GM12878 (cell line): ENCODE data around the gene TJAP1. TPM values are rescaled to one million over a fixed set of nuclear protein-coding genes. Genes with fewer than 3 reads are reported as not detected.

Source experiments
- ATAC-seq: fragments of 200-7000 bp; cut with Tn5 transposase; 3 replicates; pipeline ENCODE4 v1.9.1; 2020; ENCODE audit warnings: mild to moderate bottlenecking, moderate library complexity
- BruUV-seq: library from RNA; stranded (reverse); fragments of 400-500 nt; replicated peaks from 2 replicates; lab custom pipeline; 2021; lab: Mats Ljungman, UMichigan
- CTCF ChIA-PET: fragments of 300-600 bp; sonication (Branson Sonifier 250); formaldehyde crosslinking; extraction: SDS; loops from one replicate; lab custom pipeline; 2021; ENCODE audit warnings: inconsistent platforms; lab: Yijun Ruan, JAX
- POLR2A ChIA-PET: fragments of 350-600 bp; formaldehyde crosslinking; extraction: SDS; loops from one replicate; lab custom pipeline; 2021; ENCODE audit warnings: inconsistent platforms; lab: Charles Lee
- RAD21 ChIA-PET: fragments of 300-600 bp; sonication (Branson Sonifier 250); formaldehyde crosslinking; loops from one replicate; lab custom pipeline; 2023; ENCODE audit warnings: antibody characterized with exemption; ENCODE audit not compliant: unreplicated experiment; lab: Charles Lee
- SMC1A ChIA-PET: fragments of 300-600 bp; sonication (Branson Sonifier 250); formaldehyde crosslinking; loops from one replicate; lab custom pipeline; 2023; ENCODE audit not compliant: unreplicated experiment, uncharacterized antibody; lab: Charles Lee
- DNase-seq: peaks from one replicate; pipeline ENCODE4 v3.0.0-alpha.2; 2011; ENCODE audit warnings: low read depth, low spot score
- FAIRE-seq: peaks from 3 replicates; lab custom pipeline; 2011; peaks lifted over from hg19 to GRCh38; lab: Jason Lieb, UNC
- H2AFZ ChIP-seq: 2 replicates; pipeline ENCODE4 v1.6.0; 2011; ENCODE audit warnings: low read depth, low read length, control low read depth; ENCODE audit not compliant: control insufficient read depth
- H3K27ac ChIP-seq: 2 replicates; pipeline ENCODE4 v1.5.1; 2011; ENCODE audit warnings: control low read depth; ENCODE audit not compliant: control insufficient read depth, insufficient read depth
- H3K27me3 ChIP-seq, 2 experiments: replicated peaks in 1 of 2; 2 replicates each; pipeline versions ENCODE4 v1.6.0 to v1.6.1; 2011; ENCODE audit warnings: low read length in 1 of 2; ENCODE audit not compliant: control insufficient read depth in 2 of 2, insufficient read depth in 2 of 2
- H3K36me3 ChIP-seq, 2 experiments: 2 replicates each; pipeline ENCODE4 v1.5.1; 2011; ENCODE audit warnings: low read length in 1 of 2; ENCODE audit not compliant: control insufficient read depth in 2 of 2, insufficient read depth in 2 of 2
- H3K4me1 ChIP-seq: 2 replicates; pipeline ENCODE4 v1.6.1; 2011; ENCODE audit warnings: mild to moderate bottlenecking, low read length, moderate library complexity, mixed read lengths; ENCODE audit not compliant: control insufficient read depth, insufficient read depth
- H3K4me2 ChIP-seq: 2 replicates; pipeline ENCODE4 v1.6.0; 2011; ENCODE audit warnings: control low read depth; ENCODE audit not compliant: control insufficient read depth, insufficient read depth
- H3K4me3 ChIP-seq: fragments of 200-600 bp; sonication (generic); 2 replicates; pipeline ENCODE4 v1.5.1; 2016
- H3K79me2 ChIP-seq: 2 replicates; pipeline ENCODE4 v1.6.0; 2011; ENCODE audit warnings: low read length; ENCODE audit not compliant: control insufficient read depth, insufficient read depth
- H3K9ac ChIP-seq: 2 replicates; pipeline ENCODE4 v1.8.0; 2011; ENCODE audit warnings: low read length, control low read depth, mixed read lengths; ENCODE audit not compliant: control insufficient read depth, insufficient read depth
- H3K9me3 ChIP-seq: replicated peaks from 3 replicates; pipeline ENCODE4 v1.5.1; 2011; ENCODE audit warnings: mild to moderate bottlenecking, low read length; ENCODE audit not compliant: control insufficient read depth, insufficient read depth
- H4K20me1 ChIP-seq: 2 replicates; pipeline ENCODE4 v1.6.0; 2011; ENCODE audit not compliant: control insufficient read depth, insufficient read depth
- CHD2 ChIP-seq: IDR thresholded peaks from 2 replicates; pipeline ENCODE4 v1.6.1; 2011; ENCODE audit warnings: low read depth, low read length, improper control_type of control experiment, borderline replicate concordance
- DPF2 ChIP-seq: fragments of 450-650 bp; IDR thresholded peaks from 2 replicates; pipeline ENCODE4 v1.6.1; 2017; ENCODE audit warnings: mild to moderate bottlenecking
- KLF5 ChIP-seq: fragments of 450-650 bp; IDR thresholded peaks from 2 replicates; pipeline ENCODE4 v1.6.1; 2014; ENCODE audit warnings: mild to moderate bottlenecking; ENCODE audit not compliant: partially characterized antibody
- LARP7 ChIP-seq: fragments of 450-650 bp; IDR thresholded peaks from 2 replicates; pipeline ENCODE4 v1.6.1; 2017; ENCODE audit warnings: mild to moderate bottlenecking
- MYC ChIP-seq: IDR thresholded peaks from 2 replicates; pipeline ENCODE4 v1.6.1; 2011; ENCODE audit warnings: mild to moderate bottlenecking, low read length, moderate library complexity, inconsistent platforms; ENCODE audit not compliant: insufficient read depth, insufficient replicate concordance, insufficient read length, severe bottlenecking
- NBN ChIP-seq: fragments of 450-650 bp; IDR thresholded peaks from 2 replicates; pipeline ENCODE4 v1.6.1; 2016
- NR2C1 ChIP-seq: fragments of 450-650 bp; IDR thresholded peaks from 2 replicates; pipeline ENCODE4 v1.6.1; 2017; ENCODE audit warnings: antibody characterized with exemption, mild to moderate bottlenecking, moderate library complexity
- SMC3 ChIP-seq: IDR thresholded peaks from 2 replicates; pipeline ENCODE4 v1.6.1; 2011; ENCODE audit warnings: low read length, improper control_type of control experiment, borderline replicate concordance
- SUPT20H ChIP-seq: IDR thresholded peaks from 2 replicates; pipeline ENCODE4 v1.6.1; 2011; ENCODE audit warnings: low read depth, mild to moderate bottlenecking, low read length, moderate library complexity, borderline replicate concordance; ENCODE audit not compliant: control insufficient read depth
- USF1 ChIP-seq: IDR thresholded peaks from 2 replicates; pipeline ENCODE4 v1.6.1; 2011; ENCODE audit warnings: borderline replicate concordance, low read depth, mild to moderate bottlenecking, moderate library complexity, mixed read lengths, low read length; ENCODE audit not compliant: insufficient read depth; ENCODE audit errors: extremely low read length
- YY1 ChIP-seq: IDR thresholded peaks from 2 replicates; pipeline ENCODE4 v1.6.1; 2011; ENCODE audit warnings: low read depth, mild to moderate bottlenecking, low read length
- ZNF24 ChIP-seq: fragments of 450-650 bp; IDR thresholded peaks from 2 replicates; pipeline ENCODE4 v1.6.1; 2017; ENCODE audit warnings: antibody characterized with exemption, mild to moderate bottlenecking
- ZNF384 ChIP-seq: IDR thresholded peaks from 2 replicates; pipeline ENCODE4 v1.6.1; 2012; ENCODE audit warnings: low read depth, mild to moderate bottlenecking, low read length, improper control_type of control experiment, borderline replicate concordance
- ZSCAN29 ChIP-seq: fragments of 450-650 bp; IDR thresholded peaks from 2 replicates; pipeline ENCODE4 v1.6.1; 2017; ENCODE audit warnings: mild to moderate bottlenecking, moderate library complexity
- WGBS: methylation state at CpG from one replicate; pipeline ENCODE4 v1.1.6; 2016; ENCODE audit warnings: low lambda C conversion rate; ENCODE audit not compliant: insufficient replicate concordance, insufficient coverage; ENCODE audit errors: missing lambda C conversion rate; 5-methylcytosine and 5-hydroxymethylcytosine counted together
- in situ Hi-C: fragments of 300-500 bp; cut with MboI; formaldehyde crosslinking; loops from 9 replicates; pipeline ENCODE4 v1.14.3; 2018; ENCODE audit warnings: mixed read lengths
- intact Hi-C: fragments of 100-400 bp; cut with micrococcal nuclease; formaldehyde crosslinking; loops from one replicate; pipeline ENCODE4 v1.14.2; 2022; ENCODE audit not compliant: unreplicated experiment
- polyA plus RNA-seq, 11 experiments: library from polyadenylated mRNA; depleted of rRNA in 4 of 11; unstranded in 6 of 11; stranded (reverse) in 5 of 11; fragments of >200 nt; fragmentation: Nextera tagmentation in 4 of 11; fragmentation: Illumina TruSeq in 1 of 11; extraction: Ambion mirVana in 4 of 11; extraction: Trizol in 1 of 11; gene quantifications; 1 replicate in 1 of 11; 2 replicates in 10 of 11; pipeline versions ENCODE4 v1.2.1 to v1.2.3, GENCODE V29; 2011 to 2016; ENCODE audit warnings: inconsistent platforms in 2 of 11, missing spikeins in 2 of 11, low read depth in 1 of 11
- total RNA-seq, 4 experiments: library from RNA; depleted of rRNA in 3 of 4; stranded (reverse); fragments of >200 nt in 3 of 4; fragmentation: Illumina TruSeq in 1 of 4; extraction: Trizol in 1 of 4; gene quantifications; 2 replicates each; pipeline versions ENCODE4 v1.2.1 to v1.2.3, GENCODE V29; 2013 to 2021
- TF ChIP-seq, protein P1 (sequence below): fragments of 150-350 bp; IDR thresholded peaks from 2 replicates; pipeline ENCODE4 v1.6.1; 2016; ENCODE audit warnings: low read depth, low read length
- TF ChIP-seq, protein P2 (sequence below): IDR thresholded peaks from 2 replicates; pipeline ENCODE4 v1.6.1; 2012; ENCODE audit warnings: low read length, inconsistent platforms

The TJAP1 gene
- total and polyA plus RNA-seq, 10 of the 15 experiments (the other 5 are each of a cell fraction or from before 2014, with no cell fraction given), result 0.11 to 22.6 (median 12.8) TPM

DNA sequence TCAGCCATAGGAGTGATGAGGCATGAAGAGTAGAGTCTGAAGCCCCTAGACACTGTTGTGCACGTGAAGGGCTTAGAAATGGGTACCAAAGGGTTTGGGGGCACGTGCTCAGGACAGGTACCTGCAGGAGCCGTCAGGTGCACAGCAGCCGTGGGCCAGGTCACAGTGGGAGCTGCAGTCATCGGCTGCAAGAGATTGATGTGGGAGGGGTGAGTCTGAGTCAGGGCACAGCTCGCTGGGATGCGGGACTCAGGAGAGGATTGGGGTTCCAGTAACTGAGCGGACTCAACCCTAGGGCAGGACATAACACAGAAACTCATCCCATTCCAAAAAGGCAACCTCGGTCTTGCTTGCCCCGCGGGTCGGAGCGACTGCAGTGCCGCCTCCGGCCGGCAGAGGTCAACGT is 23.1 kb upstream of the TJAP1 start (continued):
- TF ChIP-seq SMC3 (peak; percentile 60; the same call in 1 of the 2 replicates), LARP7 (no peak), YY1 (0 out of 2 replicates have a peak, but pooled peaks have one; percentile 61), SUPT20H (no peak), KLF5 (no peak)
- TF ChIP-seq, protein P1, sequence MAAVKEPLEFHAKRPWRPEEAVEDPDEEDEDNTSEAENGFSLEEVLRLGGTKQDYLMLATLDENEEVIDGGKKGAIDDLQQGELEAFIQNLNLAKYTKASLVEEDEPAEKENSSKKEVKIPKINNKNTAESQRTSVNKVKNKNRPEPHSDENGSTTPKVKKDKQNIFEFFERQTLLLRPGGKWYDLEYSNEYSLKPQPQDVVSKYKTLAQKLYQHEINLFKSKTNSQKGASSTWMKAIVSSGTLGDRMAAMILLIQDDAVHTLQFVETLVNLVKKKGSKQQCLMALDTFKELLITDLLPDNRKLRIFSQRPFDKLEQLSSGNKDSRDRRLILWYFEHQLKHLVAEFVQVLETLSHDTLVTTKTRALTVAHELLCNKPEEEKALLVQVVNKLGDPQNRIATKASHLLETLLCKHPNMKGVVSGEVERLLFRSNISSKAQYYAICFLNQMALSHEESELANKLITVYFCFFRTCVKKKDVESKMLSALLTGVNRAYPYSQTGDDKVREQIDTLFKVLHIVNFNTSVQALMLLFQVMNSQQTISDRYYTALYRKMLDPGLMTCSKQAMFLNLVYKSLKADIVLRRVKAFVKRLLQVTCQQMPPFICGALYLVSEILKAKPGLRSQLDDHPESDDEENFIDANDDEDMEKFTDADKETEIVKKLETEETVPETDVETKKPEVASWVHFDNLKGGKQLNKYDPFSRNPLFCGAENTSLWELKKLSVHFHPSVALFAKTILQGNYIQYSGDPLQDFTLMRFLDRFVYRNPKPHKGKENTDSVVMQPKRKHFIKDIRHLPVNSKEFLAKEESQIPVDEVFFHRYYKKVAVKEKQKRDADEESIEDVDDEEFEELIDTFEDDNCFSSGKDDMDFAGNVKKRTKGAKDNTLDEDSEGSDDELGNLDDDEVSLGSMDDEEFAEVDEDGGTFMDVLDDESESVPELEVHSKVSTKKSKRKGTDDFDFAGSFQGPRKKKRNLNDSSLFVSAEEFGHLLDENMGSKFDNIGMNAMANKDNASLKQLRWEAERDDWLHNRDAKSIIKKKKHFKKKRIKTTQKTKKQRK, result no peak

GRCh38 chr6:43454696-43455530 is 22.5 kb upstream of the TJAP1 start:
- no peaks in the 10 kb centered on the region for H3K79me2 ChIP-seq
- H3K4me2 ChIP-seq, result peak overlapping the region; percentile 93
- peak overlapping the region; percentile 47 for H2AFZ ChIP-seq
- peak overlapping the region; percentile 80; the same call in 1 of the 2 replicates for H3K4me3 ChIP-seq
- RAD21 ChIA-PET, result interaction anchor here (0.7 to 5.3 kb wide), 3 partner anchors 13 to 52 kb away, joined by 3 to 22 read pairs (median 4); no protein-coding TSS in a partner anchor
- FAIRE-seq (peak; percentile 77), DNase-seq (no peak), ATAC-seq (peak; percentile 92)
- H3K9ac ChIP-seq, result no peak overlapping the region
- WGBS, result 2% methylated on average over 44 of the region's 97 CpGs
- intact Hi-C loops, result loop anchor here (2.0 to 10.0 kb wide), 2 partner anchors 52 to 620 kb away; no protein-coding TSS in a partner anchor
- peaks cover 2 to 3% of the 10 kb centered on the region in 2 experiments; a peak in 3 of 4 replicates for H3K27me3 ChIP-seq
- in situ Hi-C loops, result no loop called here
- H3K9me3 ChIP-seq, result no peaks in the 10 kb centered on the region
- no peak overlapping the region for H3K27ac ChIP-seq
- CTCF ChIA-PET, result interaction anchor here (0.6 to 4.7 kb wide), 4 partner anchors 21 to 631 kb away, joined by 3 to 27 read pairs (median 4); no protein-coding TSS in a partner anchor
- H3K4me1 ChIP-seq, result peaks cover 14% of the 10 kb centered on the region
- SMC1A ChIA-PET, result interaction anchor here (0.6 to 2.5 kb wide), 3 partner anchors 52 to 94 kb away, joined by 3 to 6 read pairs (median 3); no protein-coding TSS in a partner anchor
- POLR2A ChIA-PET, result interaction anchor here (0.5 to 1.6 kb wide), 5 partner anchors 11 to 143 kb away, joined by 3 to 4 read pairs (median 3); no protein-coding TSS in a partner anchor
- no peaks in the 10 kb centered on the region for H4K20me1 ChIP-seq
- peaks cover 0 to 1% of the 10 kb centered on the region in 2 experiments; a peak in 3 of 4 replicates for H3K36me3 ChIP-seq
- no TSS peak for BruUV-seq
- TF ChIP-seq USF1 (no peak), MYC (no peak), NR2C1 (no peak), ZNF24 (no peak), NBN (0 out of 2 replicates have a peak, but pooled peaks have one; percentile 44), ZSCAN29 (no peak), CHD2 (no peak), ZNF384 (no peak), DPF2 (0 out of 2 replicates have a peak, but pooled peaks have one; percentile 20)
- TF ChIP-seq, protein P2, sequence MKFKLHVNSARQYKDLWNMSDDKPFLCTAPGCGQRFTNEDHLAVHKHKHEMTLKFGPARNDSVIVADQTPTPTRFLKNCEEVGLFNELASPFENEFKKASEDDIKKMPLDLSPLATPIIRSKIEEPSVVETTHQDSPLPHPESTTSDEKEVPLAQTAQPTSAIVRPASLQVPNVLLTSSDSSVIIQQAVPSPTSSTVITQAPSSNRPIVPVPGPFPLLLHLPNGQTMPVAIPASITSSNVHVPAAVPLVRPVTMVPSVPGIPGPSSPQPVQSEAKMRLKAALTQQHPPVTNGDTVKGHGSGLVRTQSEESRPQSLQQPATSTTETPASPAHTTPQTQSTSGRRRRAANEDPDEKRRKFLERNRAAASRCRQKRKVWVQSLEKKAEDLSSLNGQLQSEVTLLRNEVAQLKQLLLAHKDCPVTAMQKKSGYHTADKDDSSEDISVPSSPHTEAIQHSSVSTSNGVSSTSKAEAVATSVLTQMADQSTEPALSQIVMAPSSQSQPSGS, result no peak
